Effector memory CD8-positive, alpha-beta T cell (primary cell): ENCODE measurements around the gene TLR3.

ENCODE experiments used
- ATAC-seq: fragments of 150-1000 bp; cut with Tn5 transposase; replicated peaks from 2 replicates; pipeline ENCODE4 v1.10.0; 2021; ENCODE audit warnings: mild to moderate bottlenecking, moderate library complexity
- DNase-seq, 3 experiments: peaks; one replicate each; pipeline ENCODE4 v3.0.0; 2021
- H3K27ac Mint-ChIP-seq, 2 donors: one replicate each; pipeline ENCODE4 v1.8.0; 2022; ENCODE audit warnings: mild to moderate bottlenecking in 2 of 2, mixed read lengths in 2 of 2, moderate library complexity in 2 of 2
- H3K27me3 Mint-ChIP-seq, 2 donors: one replicate each; pipeline ENCODE4 v1.8.0; 2022; ENCODE audit warnings: mixed read lengths in 2 of 2
- H3K36me3 Mint-ChIP-seq: one replicate; pipeline ENCODE4 v1.8.0; 2022; ENCODE audit warnings: mild to moderate bottlenecking, moderate library complexity, mixed read lengths; ENCODE audit not compliant: insufficient read depth
- H3K4me1 Mint-ChIP-seq, 2 donors: one replicate each; pipeline ENCODE4 v1.8.0; 2022; ENCODE audit warnings: low read depth in 2 of 2, mixed read lengths in 2 of 2
- H3K4me3 Mint-ChIP-seq, 2 donors: one replicate each; pipeline ENCODE4 v1.8.0; 2022; ENCODE audit warnings: mild to moderate bottlenecking in 2 of 2, mixed read lengths in 2 of 2, moderate library complexity in 2 of 2
- H3K9me3 Mint-ChIP-seq, 2 donors: one replicate each; pipeline ENCODE4 v1.8.0; 2022; ENCODE audit warnings: mixed read lengths in 2 of 2
- total RNA-seq, 9 experiments: gene quantifications; one replicate each; lab custom pipeline; 2026; lab: John Stamatoyannopoulos, UW

Gene TLR3
- 0.12 to 10.9 (median 2.0) reads per million in 9 experiments for total RNA-seq

GRCh38 chr4:186068581-186069348, at the start of gene TLR3:
Gene TLR3 (plus strand): TSS chr4:186069156. CDS start chr4:186076620, 7,464 bp downstream.
- no peaks in the 10 kb centered on the region for H3K27me3 Mint-ChIP-seq
- DNase-seq = no peak
- ATAC-seq = peak; percentile 54

GRCh38 chr4:186019269-186019668, 49.7 kb upstream of the TLR3 start:
- Mint-ChIP-seq H3K36me3 (no peaks in the 10 kb centered on the region), H3K27me3 (peaks cover 33 to 52% of the 10 kb centered on the region in 2 donors), H3K27ac (no peak overlapping the region)

More at GRCh38 chr4:186068581-186069348, at the start of gene TLR3:
- Mint-ChIP-seq H3K4me1 (peaks cover 21 to 22% of the 10 kb centered on the region in 2 donors), H3K36me3 (peaks cover 4% of the 10 kb centered on the region), H3K27ac (peak within 1 kb of the TSS; percentile 35 to 91), H3K9me3 (no peaks in the 10 kb centered on the region), H3K4me3 (peak within 1 kb of the TSS; percentile 70 to 83)

GRCh38 chr4:186020106-186020792, 48.7 kb upstream of the TLR3 start:
- Mint-ChIP-seq H3K9me3 (no peaks in the 10 kb centered on the region), H3K27ac (no peak overlapping the region), H3K36me3 (no peaks in the 10 kb centered on the region), H3K27me3 (peaks cover 35 to 51% of the 10 kb centered on the region in 2 donors), H3K4me3 (no peak overlapping the region), H3K4me1 (no peaks in the 10 kb centered on the region)
- ATAC-seq (no peak), DNase-seq (no peak)

More at GRCh38 chr4:186019269-186019668, 49.7 kb upstream of the TLR3 start:
- no peak for DNase-seq
- no peak for ATAC-seq
- Mint-ChIP-seq H3K4me1 (no peaks in the 10 kb centered on the region), H3K4me3 (no peak overlapping the region), H3K9me3 (no peaks in the 10 kb centered on the region)

- ATAC-seq = no peak
- H3K4me3 Mint-ChIP-seq = no peak overlapping the region
- H3K9me3 Mint-ChIP-seq = no peaks in the 10 kb centered on the region
- peaks cover 32 to 52% of the 10 kb centered on the region in 2 donors for H3K27me3 Mint-ChIP-seq
- H3K27ac Mint-ChIP-seq = no peak overlapping the region
- H3K4me1 Mint-ChIP-seq = peaks cover 0 to under 1% of the 10 kb centered on the region in 2 donors
- no peaks in the 10 kb centered on the region for H3K36me3 Mint-ChIP-seq
- no peak for DNase-seq
These were observed 48.1 kb upstream of the TLR3 start for GRCh38 chr4:186020793-186021407.

- DNase-seq (no peak), ATAC-seq (no peak)
- Mint-ChIP-seq H3K36me3 (no peaks in the 10 kb centered on the region), H3K4me1 (peaks cover 0 to 2% of the 10 kb centered on the region in 2 donors), H3K9me3 (no peaks in the 10 kb centered on the region), H3K4me3 (no peak overlapping the region), H3K27ac (no peak overlapping the region), H3K27me3 (peaks cover 33 to 54% of the 10 kb centered on the region in 2 donors)
These were observed 47.3 kb upstream of the TLR3 start for GRCh38 chr4:186021461-186022167.

- Mint-ChIP-seq H3K4me1 (peaks cover 0 to 2% of the 10 kb centered on the region in 2 donors), H3K9me3 (no peaks in the 10 kb centered on the region), H3K27me3 (peaks cover 38 to 60% of the 10 kb centered on the region in 2 donors), H3K36me3 (no peaks in the 10 kb centered on the region), H3K4me3 (no peak overlapping the region), H3K27ac (no peak overlapping the region)
- no peak for ATAC-seq
- no peak for DNase-seq
These were observed 45.0 kb upstream of the TLR3 start for GRCh38 chr4:186023975-186024374.

- ATAC-seq = no peak
- peaks cover 40 to 66% of the 10 kb centered on the region in 2 donors for H3K27me3 Mint-ChIP-seq
- H3K27ac Mint-ChIP-seq = no peak overlapping the region
- no peaks in the 10 kb centered on the region for H3K36me3 Mint-ChIP-seq
- no peak overlapping the region for H3K4me3 Mint-ChIP-seq
- DNase-seq = no peak
- peaks cover 0 to 2% of the 10 kb centered on the region in 2 donors for H3K4me1 Mint-ChIP-seq
- no peaks in the 10 kb centered on the region for H3K9me3 Mint-ChIP-seq
These were observed 44.1 kb upstream of the TLR3 start for GRCh38 chr4:186024637-186025407.

- Mint-ChIP-seq H3K4me1 (peaks cover 0 to 2% of the 10 kb centered on the region in 2 donors), H3K27ac (no peak overlapping the region), H3K36me3 (no peaks in the 10 kb centered on the region), H3K9me3 (no peaks in the 10 kb centered on the region), H3K4me3 (no peak overlapping the region), H3K27me3 (peaks cover 37 to 66% of the 10 kb centered on the region in 2 donors)
- no peak for ATAC-seq
- no peak for DNase-seq
These were observed 43.6 kb upstream of the TLR3 start for GRCh38 chr4:186025408-186025690.

- H3K27me3 Mint-ChIP-seq = peaks cover 49 to 74% of the 10 kb centered on the region in 2 donors
- H3K27ac Mint-ChIP-seq = no peak overlapping the region
- no peak overlapping the region for H3K4me3 Mint-ChIP-seq
- no peaks in the 10 kb centered on the region for H3K36me3 Mint-ChIP-seq
- DNase-seq (no peak), ATAC-seq (no peak)
- H3K9me3 Mint-ChIP-seq = no peaks in the 10 kb centered on the region
- H3K4me1 Mint-ChIP-seq = peaks cover 0 to 2% of the 10 kb centered on the region in 2 donors
These were observed 41.6 kb upstream of the TLR3 start for GRCh38 chr4:186027405-186027804.

- Mint-ChIP-seq H3K4me3 (no peak overlapping the region), H3K27ac (no peak overlapping the region), H3K4me1 (peaks cover 0 to 2% of the 10 kb centered on the region in 2 donors), H3K9me3 (no peaks in the 10 kb centered on the region), H3K27me3 (peaks cover 50 to 64% of the 10 kb centered on the region in 2 donors), H3K36me3 (no peaks in the 10 kb centered on the region)
- no peak for DNase-seq
- ATAC-seq = no peak
These were observed 39.2 kb upstream of the TLR3 start for GRCh38 chr4:186029571-186030398.

GRCh38 chr4:186030399-186030775, 38.6 kb upstream of the TLR3 start:
- Mint-ChIP-seq H3K4me3 (no peak overlapping the region), H3K27me3 (peaks cover 49 to 63% of the 10 kb centered on the region in 2 donors), H3K9me3 (no peaks in the 10 kb centered on the region), H3K36me3 (no peaks in the 10 kb centered on the region), H3K4me1 (peaks cover 0 to 2% of the 10 kb centered on the region in 2 donors), H3K27ac (no peak overlapping the region)
- DNase-seq = no peak
- ATAC-seq = no peak

- no peaks in the 10 kb centered on the region for H3K36me3 Mint-ChIP-seq
- H3K9me3 Mint-ChIP-seq = no peaks in the 10 kb centered on the region
- H3K4me3 Mint-ChIP-seq = no peak overlapping the region
- no peak for ATAC-seq
- H3K27ac Mint-ChIP-seq = no peak overlapping the region
- DNase-seq = no peak
- H3K27me3 Mint-ChIP-seq = peaks cover 48 to 59% of the 10 kb centered on the region in 2 donors
- peaks cover 0 to 2% of the 10 kb centered on the region in 2 donors for H3K4me1 Mint-ChIP-seq
These were observed 38.2 kb upstream of the TLR3 start for GRCh38 chr4:186030795-186031194.
